Activated CD4-positive, alpha-beta T cell treated with anti-CD3 and anti-CD28 coated beads, Interleukin-2, amount 10 ng/mL, durations not matched to agents 7 days and 5 days (primary cell): Measurements from ENCODE around the gene MEIKIN. TPM values are rescaled to one million over a fixed set of nuclear protein-coding genes. Genes with fewer than 3 reads are reported as not detected.
A peak's percentile ranks its signal among the peaks of the same experiment; 100 is the strongest.
"Not testable (repeated sequence)": the region's sequence is repeated elsewhere in the genome, so short reads cannot be mapped to it uniquely, and the experiment has no call there.

Source experiments
- CTCF ChIA-PET: fragments of 350-600 bp; sonication (Branson Sonifier 250); formaldehyde crosslinking; loops from one replicate; lab custom pipeline; 2021; ENCODE audit warnings: antibody characterized with exemption; lab: Charles Lee
- POLR2A ChIA-PET: fragments of 350-600 bp; sonication (Branson Sonifier 250); formaldehyde crosslinking; loops from one replicate; lab custom pipeline; 2021; ENCODE audit warnings: antibody characterized with exemption; lab: Charles Lee
- DNase-seq: peaks from one replicate; pipeline ENCODE4 v3.0.0-alpha.2; 2020
- H3K27ac Mint-ChIP-seq: one replicate; pipeline ENCODE4 v1.8.0; 2021; ENCODE audit warnings: mild to moderate bottlenecking, moderate library complexity, mixed read lengths
- H3K27me3 Mint-ChIP-seq: one replicate; pipeline ENCODE4 v1.8.0; 2021; ENCODE audit warnings: mixed read lengths
- H3K36me3 Mint-ChIP-seq: one replicate; pipeline ENCODE4 v1.8.0; 2021; ENCODE audit warnings: low read depth, mixed read lengths
- H3K4me1 Mint-ChIP-seq: one replicate; pipeline ENCODE4 v1.8.0; 2021; ENCODE audit warnings: mixed read lengths
- H3K4me3 Mint-ChIP-seq: one replicate; pipeline ENCODE4 v1.8.0; 2021; ENCODE audit warnings: mild to moderate bottlenecking, moderate library complexity, mixed read lengths
- H3K9me3 Mint-ChIP-seq: one replicate; pipeline ENCODE4 v1.8.0; 2021; ENCODE audit warnings: mixed read lengths
- total RNA-seq, 2 experiments: library from RNA; stranded (reverse); gene quantifications; one replicate each; pipeline ENCODE4 v1.2.3, GENCODE V29; 2021

MEIKIN gene
- total RNA-seq, 2 experiments from 2014 or later, result not detected

- no peak for DNase-seq
- Mint-ChIP-seq H3K9me3 (peaks cover 31% of the 10 kb centered on the region), H3K36me3 (peaks cover 1% of the 10 kb centered on the region), H3K4me1 (no peaks in the 10 kb centered on the region), H3K27ac (no peak overlapping the region), H3K4me3 (no peak overlapping the region), H3K27me3 (peaks cover 24% of the 10 kb centered on the region)
- CTCF ChIA-PET, result no interaction called here
- POLR2A ChIA-PET, result no interaction called here
These were observed 13.2 kb downstream of the MEIKIN start for GRCh38 chr5:131932235-131932634.

- Mint-ChIP-seq H3K4me3 (no peak overlapping the region), H3K27me3 (peaks cover 22% of the 10 kb centered on the region), H3K27ac (no peak overlapping the region), H3K4me1 (no peaks in the 10 kb centered on the region), H3K9me3 (peaks cover 44% of the 10 kb centered on the region), H3K36me3 (peaks cover 1% of the 10 kb centered on the region)
- CTCF ChIA-PET, result no interaction called here
- DNase-seq, result no peak
- POLR2A ChIA-PET, result no interaction called here
These were observed 16.5 kb downstream of the MEIKIN start for GRCh38 chr5:131928957-131929356.

- ChIA-PET POLR2A (no interaction called here), CTCF (no interaction called here)
- Mint-ChIP-seq H3K4me1 (no peaks in the 10 kb centered on the region), H3K27ac (no peak overlapping the region), H3K9me3 (peaks cover 38% of the 10 kb centered on the region), H3K36me3 (peaks cover 1% of the 10 kb centered on the region), H3K27me3 (peaks cover 19% of the 10 kb centered on the region), H3K4me3 (no peak overlapping the region)
- DNase-seq, result no peak
These were observed 19.3 kb downstream of the MEIKIN start for GRCh38 chr5:131926168-131926567.

- peaks cover 10% of the 10 kb centered on the region for H3K27me3 Mint-ChIP-seq
- ChIA-PET POLR2A (no interaction called here), CTCF (no interaction called here)
- no peak for DNase-seq
- no peak overlapping the region for H3K27ac Mint-ChIP-seq
- H3K4me3 Mint-ChIP-seq, result no peak overlapping the region
- H3K36me3 Mint-ChIP-seq, result no peaks in the 10 kb centered on the region
- no peaks in the 10 kb centered on the region for H3K4me1 Mint-ChIP-seq
- H3K9me3 Mint-ChIP-seq, result peaks cover 6% of the 10 kb centered on the region
These were observed 29.0 kb downstream of the MEIKIN start for GRCh38 chr5:131916481-131916880.

- no peak overlapping the region for H3K27ac Mint-ChIP-seq
- no peaks in the 10 kb centered on the region for H3K36me3 Mint-ChIP-seq
- peaks cover 9% of the 10 kb centered on the region for H3K9me3 Mint-ChIP-seq
- H3K4me1 Mint-ChIP-seq, result no peaks in the 10 kb centered on the region
- H3K27me3 Mint-ChIP-seq, result peaks cover 18% of the 10 kb centered on the region
- no peak for DNase-seq
- POLR2A ChIA-PET, result no interaction called here
- H3K4me3 Mint-ChIP-seq, result no peak overlapping the region
- CTCF ChIA-PET, result no interaction called here
These were observed 31.0 kb downstream of the MEIKIN start for GRCh38 chr5:131914472-131914871.

GRCh38 chr5:131913603-131914002 is 31.9 kb downstream of the MEIKIN start:
- ChIA-PET CTCF (no interaction called here), POLR2A (no interaction called here)
- H3K27me3 Mint-ChIP-seq, result peaks cover 24% of the 10 kb centered on the region
- peaks cover 2% of the 10 kb centered on the region for H3K36me3 Mint-ChIP-seq
- H3K4me1 Mint-ChIP-seq, result no peaks in the 10 kb centered on the region
- DNase-seq, result no peak
- no peak overlapping the region for H3K4me3 Mint-ChIP-seq
- H3K27ac Mint-ChIP-seq, result no peak overlapping the region
- peaks cover 7% of the 10 kb centered on the region for H3K9me3 Mint-ChIP-seq

GRCh38 chr5:131906668-131907067 is 38.8 kb downstream of the MEIKIN start:
- no peak overlapping the region for H3K27ac Mint-ChIP-seq
- H3K9me3 Mint-ChIP-seq, result peaks cover 56% of the 10 kb centered on the region
- peaks cover 16% of the 10 kb centered on the region for H3K4me1 Mint-ChIP-seq
- ChIA-PET POLR2A (no interaction called here), CTCF (no interaction called here)
- H3K27me3 Mint-ChIP-seq, result peaks cover 20% of the 10 kb centered on the region
- peaks cover 43% of the 10 kb centered on the region for H3K36me3 Mint-ChIP-seq
- no peak for DNase-seq
- H3K4me3 Mint-ChIP-seq, result no peak overlapping the region

- Mint-ChIP-seq H3K9me3 (peaks cover 53% of the 10 kb centered on the region), H3K4me1 (peaks cover 25% of the 10 kb centered on the region), H3K27ac (peak overlapping the region; percentile 86), H3K36me3 (peaks cover 46% of the 10 kb centered on the region)
- POLR2A ChIA-PET, H3K27me3 Mint-ChIP-seq, CTCF ChIA-PET, H3K4me3 Mint-ChIP-seq: not testable (repeated sequence)
- DNase-seq, result peak; percentile 24
These were observed 43.2 kb downstream of the MEIKIN start for GRCh38 chr5:131902266-131902665.

GRCh38 chr5:131899686-131900085 is 45.8 kb downstream of the MEIKIN start:
- ChIA-PET CTCF (interaction anchor here (0.7 kb wide), 1 partner anchor 55 kb away, joined by 3 read pairs; no protein-coding TSS in a partner anchor), POLR2A (no interaction called here)
- H3K27me3 Mint-ChIP-seq, result peaks cover 14% of the 10 kb centered on the region
- no peak overlapping the region for H3K27ac Mint-ChIP-seq
- DNase-seq, result no peak
- no peak overlapping the region for H3K4me3 Mint-ChIP-seq
- peaks cover 38% of the 10 kb centered on the region for H3K36me3 Mint-ChIP-seq
- H3K4me1 Mint-ChIP-seq, result peaks cover 25% of the 10 kb centered on the region
- H3K9me3 Mint-ChIP-seq, result peaks cover 54% of the 10 kb centered on the region

GRCh38 chr5:131883984-131884383 is 61.5 kb downstream of the MEIKIN start:
- Mint-ChIP-seq H3K27me3 (peaks cover 9% of the 10 kb centered on the region), H3K27ac (no peak overlapping the region), H3K9me3 (peaks cover 4% of the 10 kb centered on the region), H3K36me3 (no peaks in the 10 kb centered on the region), H3K4me3 (no peak overlapping the region), H3K4me1 (no peaks in the 10 kb centered on the region)
- DNase-seq, result no peak
- POLR2A ChIA-PET, result no interaction called here
- CTCF ChIA-PET, result no interaction called here

GRCh38 chr5:131879705-131880104 is 65.8 kb downstream of the MEIKIN start:
- ChIA-PET CTCF (no interaction called here), POLR2A (no interaction called here)
- H3K4me1 Mint-ChIP-seq, result peaks cover 6% of the 10 kb centered on the region
- no peak overlapping the region for H3K4me3 Mint-ChIP-seq
- no peaks in the 10 kb centered on the region for H3K36me3 Mint-ChIP-seq
- no peak overlapping the region for H3K27ac Mint-ChIP-seq
- DNase-seq, result no peak
- H3K9me3 Mint-ChIP-seq, result no peaks in the 10 kb centered on the region
- H3K27me3 Mint-ChIP-seq, result no peaks in the 10 kb centered on the region

GRCh38 chr5:131877873-131878272 is 67.6 kb downstream of the MEIKIN start:
- CTCF ChIA-PET, result no interaction called here
- H3K36me3 Mint-ChIP-seq, result no peaks in the 10 kb centered on the region
- no peaks in the 10 kb centered on the region for H3K27me3 Mint-ChIP-seq
- H3K4me3 Mint-ChIP-seq, result no peak overlapping the region
- peaks cover 6% of the 10 kb centered on the region for H3K4me1 Mint-ChIP-seq
- no peak overlapping the region for H3K27ac Mint-ChIP-seq
- POLR2A ChIA-PET, result no interaction called here
- DNase-seq, result no peak
- no peaks in the 10 kb centered on the region for H3K9me3 Mint-ChIP-seq

GRCh38 chr5:131871251-131871650 is 74.2 kb downstream of the MEIKIN start:
- POLR2A ChIA-PET, CTCF ChIA-PET, DNase-seq, H3K4me3 Mint-ChIP-seq, H3K4me1 Mint-ChIP-seq, H3K36me3 Mint-ChIP-seq, H3K27ac Mint-ChIP-seq, H3K27me3 Mint-ChIP-seq: not testable (repeated sequence)
- peaks cover 16% of the 10 kb centered on the region for H3K9me3 Mint-ChIP-seq

- ChIA-PET CTCF (no interaction called here), POLR2A (no interaction called here)
- no peak for DNase-seq
- Mint-ChIP-seq H3K4me1 (no peaks in the 10 kb centered on the region), H3K4me3 (no peak overlapping the region), H3K27ac (no peak overlapping the region), H3K9me3 (peaks cover 44% of the 10 kb centered on the region), H3K27me3 (peaks cover 6% of the 10 kb centered on the region), H3K36me3 (peaks cover 12% of the 10 kb centered on the region)
These were observed 77.9 kb downstream of the MEIKIN start for GRCh38 chr5:131867524-131867923.
